ENCODE results near the gene ATP6V0B. TPM values are rescaled to one million over a fixed set of nuclear protein-coding genes. Genes with fewer than 3 reads are reported as not detected.
A peak's percentile ranks its signal among the peaks of the same experiment; 100 is the strongest.

The ATP6V0B gene
- total and polyA plus RNA-seq, 2 of the 4 experiments (the other 2 are of a cell fraction): 72.1 to 169 TPM

- WGBS, 2 experiments (ENCODE audit: extremely low coverage in 2 of 2, insufficient read length in 1 of 2): 0% methylated on average over 1 of the region's 3 CpGs; no CpG with 5 or more reads in 1 of the 2 experiments
- ChIA-PET CTCF (interaction anchor here (3.5 kb wide), 1 partner anchor 13 kb away, joined by 21 read pairs; no protein-coding TSS in a partner anchor), POLR2A (ENCODE audit: unreplicated experiment) (no interaction called here)
- H4K8ac ChIP-seq (ENCODE audit: low read depth in 2 of 2, low read length in 2 of 2): no peak overlapping the region
- H3K9me3 ChIP-seq (ENCODE audit: control insufficient read depth, insufficient read depth, low read length): no peaks in the 10 kb centered on the region
- peaks cover 15% of the 10 kb centered on the region for H3K4me1 ChIP-seq (ENCODE audit: control insufficient read depth, insufficient read depth, low read length)
- in situ Hi-C loops (cut with MboI; ENCODE audit: low sequenced_read_pairs) (no loop called here), intact Hi-C loops (cut with micrococcal nuclease) (loop anchor here (2.0 kb wide), 1 partner anchor 21 kb away; no protein-coding TSS in a partner anchor), dilution Hi-C loops (cut with HindIII; ENCODE audit: low sequenced_read_pairs, unreplicated experiment) (no loop called here)
- no peak overlapping the region for H4K91ac ChIP-seq (ENCODE audit: insufficient read depth, low read depth, low read length)
- no peak overlapping the region for H2BK20ac ChIP-seq (ENCODE audit: low read depth, low read length)
- no peak overlapping the region for H3K18ac ChIP-seq (ENCODE audit: low read depth, low read length)
- H3K36me3 ChIP-seq (ENCODE audit: control insufficient read depth, insufficient read depth, low read length): peaks cover 5% of the 10 kb centered on the region
- no peak overlapping the region for H2AFZ ChIP-seq (replicated peaks; ENCODE audit: low read length, poor library complexity)
- no peak overlapping the region for H2BK120ac ChIP-seq (ENCODE audit: low read depth, low read length)
- peaks cover 3% of the 10 kb centered on the region for H4K20me1 ChIP-seq (ENCODE audit: insufficient read depth, low read length)
- H3K4ac ChIP-seq (ENCODE audit: low read depth, low read length): 0 out of 2 replicates have a peak overlapping the region, but pooled peaks have one; percentile 2
- peak overlapping the region; percentile 96 for H3K9ac ChIP-seq (ENCODE audit: low read depth, low read length)
- H2AK9ac ChIP-seq (replicated peaks; ENCODE audit: low read depth, low read length, poor library complexity): peak overlapping the region; percentile 98
- TF ChIP-seq, protein P1, sequence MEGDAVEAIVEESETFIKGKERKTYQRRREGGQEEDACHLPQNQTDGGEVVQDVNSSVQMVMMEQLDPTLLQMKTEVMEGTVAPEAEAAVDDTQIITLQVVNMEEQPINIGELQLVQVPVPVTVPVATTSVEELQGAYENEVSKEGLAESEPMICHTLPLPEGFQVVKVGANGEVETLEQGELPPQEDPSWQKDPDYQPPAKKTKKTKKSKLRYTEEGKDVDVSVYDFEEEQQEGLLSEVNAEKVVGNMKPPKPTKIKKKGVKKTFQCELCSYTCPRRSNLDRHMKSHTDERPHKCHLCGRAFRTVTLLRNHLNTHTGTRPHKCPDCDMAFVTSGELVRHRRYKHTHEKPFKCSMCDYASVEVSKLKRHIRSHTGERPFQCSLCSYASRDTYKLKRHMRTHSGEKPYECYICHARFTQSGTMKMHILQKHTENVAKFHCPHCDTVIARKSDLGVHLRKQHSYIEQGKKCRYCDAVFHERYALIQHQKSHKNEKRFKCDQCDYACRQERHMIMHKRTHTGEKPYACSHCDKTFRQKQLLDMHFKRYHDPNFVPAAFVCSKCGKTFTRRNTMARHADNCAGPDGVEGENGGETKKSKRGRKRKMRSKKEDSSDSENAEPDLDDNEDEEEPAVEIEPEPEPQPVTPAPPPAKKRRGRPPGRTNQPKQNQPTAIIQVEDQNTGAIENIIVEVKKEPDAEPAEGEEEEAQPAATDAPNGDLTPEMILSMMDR (conservative IDR thresholded peaks at IDR 0.05; ENCODE audit: low read depth, low read length): no peak
- TF ChIP-seq ELK1 (IDR thresholded peaks at IDR 0.05; ENCODE audit: borderline replicate concordance, low read depth, low read length): no peak
- TF ChIP-seq RCOR1 (IDR thresholded peaks at IDR 0.05; ENCODE audit: insufficient replicate concordance, low read length): no peak
- TF ChIP-seq FOS (IDR thresholded peaks at IDR 0.05; ENCODE audit: low read depth, low read length): no peak
- no peak for TF ChIP-seq BHLHE40 (IDR thresholded peaks at IDR 0.05; ENCODE audit: low read depth, low read length)
- no peak for TF ChIP-seq CEBPB (IDR thresholded peaks at IDR 0.05; ENCODE audit: low read depth, low read length)
- no peak for TF ChIP-seq RAD21 (IDR thresholded peaks at IDR 0.05; ENCODE audit: low read length)
- TF ChIP-seq MAFK (IDR thresholded peaks at IDR 0.05; ENCODE audit: low read depth, low read length): no peak
- TF ChIP-seq MAZ (IDR thresholded peaks at IDR 0.05; ENCODE audit: borderline replicate concordance, low read depth, low read length): no peak
- no peak for TF ChIP-seq POLR2A (IDR thresholded peaks at IDR 0.05; ENCODE audit: low read depth, low read length)
- no peak for TF ChIP-seq CHD1 (IDR thresholded peaks at IDR 0.05; ENCODE audit: low read depth, low read length)
- no peak for TF ChIP-seq NFE2L2 (IDR thresholded peaks at IDR 0.05; ENCODE audit: low read depth, low read length)
- no peak for TF ChIP-seq RFX5 (IDR thresholded peaks at IDR 0.05; ENCODE audit: low read depth, low read length)
- no peak for TF ChIP-seq SMC3 (IDR thresholded peaks at IDR 0.05; ENCODE audit: low read depth, low read length)
- TF ChIP-seq MXI1 (IDR thresholded peaks at IDR 0.05; ENCODE audit: borderline replicate concordance, low read depth, low read length): no peak
- no peak overlapping the region for H3K27ac ChIP-seq (ENCODE audit: insufficient read depth, low read length)
- H3K56ac ChIP-seq (ENCODE audit: extremely low read depth, insufficient read depth, low read length): no peak overlapping the region
- DNase-seq (no peak), ATAC-seq (ENCODE audit: low read depth) (no peak)
- no peak overlapping the region for H2BK15ac ChIP-seq (ENCODE audit: low read depth, low read length)
- peak overlapping the region; percentile 81 for H3K4me2 ChIP-seq (ENCODE audit: low read depth, low read length)
- H3K23ac ChIP-seq (ENCODE audit: low read depth, low read length): peak overlapping the region; percentile 65; the same call in 1 of the 2 replicates
- no peaks in the 10 kb centered on the region for H3K27me3 ChIP-seq (ENCODE audit: control insufficient read depth, insufficient read depth, low read length)
- BruUV-seq (replicated peaks): no TSS peak
- H3K14ac ChIP-seq (replicated peaks; ENCODE audit: low read depth, low read length): peak overlapping the region; percentile 98; the same call in 1 of the 2 replicates
- H4K5ac ChIP-seq (ENCODE audit: low read depth, low read length): no peak overlapping the region
- H3K9me1 ChIP-seq (ENCODE audit: insufficient read depth, low read length): peaks cover 14% of the 10 kb centered on the region
- peaks cover 17 to 57% of the 10 kb centered on the region in 2 experiments for H3K79me1 ChIP-seq (ENCODE audit: low read depth in 1 of 2, low read length in 2 of 2)
- H3K4me3 ChIP-seq (ENCODE audit: insufficient read depth, low read depth, low read length): peak overlapping the region; percentile 67; the same call in 1 of the 2 replicates
- H2BK5ac ChIP-seq (ENCODE audit: low read depth, low read length, poor library complexity, severe bottlenecking): no peak overlapping the region
- no peak overlapping the region for H2AK5ac ChIP-seq (ENCODE audit: low read depth, low read length)
Measured at GRCh38 chr1:43947874-43948437, 26.8 kb upstream of the ATP6V0B start.

Measured in IMR-90 (cell line).